SK-N-SH (cell line): ENCODE data around the gene NR1D2. TPM values are rescaled to one million over a fixed set of nuclear protein-coding genes. Genes with fewer than 3 reads are reported as not detected.

Experiments
- CTCF ChIA-PET: fragments of 300-600, 350-600 bp; formaldehyde crosslinking; extraction: SDS; loops from one replicate; lab custom pipeline; 2021; lab: Yijun Ruan, JAX
- POLR2A ChIA-PET: fragments of 350-600 bp; sonication (Branson Sonifier 250); formaldehyde crosslinking; extraction: SDS; loops from one replicate; lab custom pipeline; 2020; ENCODE audit warnings: antibody characterized with exemption, inconsistent platforms; lab: Yijun Ruan, JAX
- DNase-seq: peaks from one replicate; pipeline ENCODE4 v3.0.0; 2012
- H2AFZ ChIP-seq: fragments of 200-600 bp; sonication (generic); 2 replicates; pipeline ENCODE4 v1.8.1; 2016; ENCODE audit warnings: antibody characterized with exemption, mild to moderate bottlenecking, low read depth
- H3F3A ChIP-seq: fragments of 200-600 bp; sonication (generic); replicated peaks from 2 replicates; pipeline ENCODE3; 2016; ENCODE audit warnings: antibody characterized with exemption, mild to moderate bottlenecking; ENCODE audit not compliant: insufficient read depth
- H3K27ac ChIP-seq, 2 experiments: fragments of 200-500 bp in 1 of 2; fragments of 200-600 bp in 1 of 2; sonication (Bioruptor generic) in 1 of 2; sonication (generic), shearing (Covaris generic) in 1 of 2; 2 replicates each; pipeline versions ENCODE4 v1.5.1 to v1.6.1; 2014 to 2016; ENCODE audit warnings: low read depth in 2 of 2, inconsistent platforms in 1 of 2, low read length in 1 of 2, mild to moderate bottlenecking in 1 of 2, mixed read lengths in 1 of 2
- H3K27me3 ChIP-seq: fragments of 200-600 bp; sonication (generic), shearing (Covaris generic); 2 replicates; pipeline ENCODE4 v1.6.1; 2016; ENCODE audit warnings: mixed run types; ENCODE audit not compliant: insufficient read depth
- H3K36me3 ChIP-seq, 2 experiments: fragments of 200-500 bp in 1 of 2; fragments of 200-600 bp in 1 of 2; sonication (Bioruptor generic) in 1 of 2; sonication (generic) in 1 of 2; replicated peaks in 1 of 2; 2 replicates each; pipeline versions ENCODE3 to v1.5.1; 2014 to 2016; ENCODE audit warnings: low read length in 1 of 2, mild to moderate bottlenecking in 1 of 2; ENCODE audit not compliant: insufficient read depth in 2 of 2, control insufficient read depth in 1 of 2
- H3K4me1 ChIP-seq, 2 experiments: fragments of 200-500 bp in 1 of 2; fragments of 200-600 bp in 1 of 2; sonication (Bioruptor generic) in 1 of 2; sonication (generic), shearing (Covaris generic) in 1 of 2; 2 replicates each; pipeline versions ENCODE4 v1.5.1 to v1.6.1; 2014 to 2016; ENCODE audit warnings: low read depth in 1 of 2, low read length in 1 of 2, mixed run types in 1 of 2; ENCODE audit not compliant: insufficient read depth in 2 of 2, control insufficient read depth in 1 of 2
- H3K4me2 ChIP-seq: fragments of 200-600 bp; sonication (generic), shearing (Covaris generic); 2 replicates; pipeline ENCODE4 v1.6.1; 2017; ENCODE audit warnings: mixed run types
- H3K4me3 ChIP-seq, 2 experiments: fragments of 200-500 bp in 1 of 2; fragments of 200-600 bp in 1 of 2; sonication (Bioruptor generic) in 1 of 2; sonication (generic), shearing (Covaris generic) in 1 of 2; 2 replicates each; pipeline versions ENCODE4 v1.5.1 to v1.8.1; 2014 to 2016; ENCODE audit warnings: low read depth in 2 of 2, inconsistent platforms in 1 of 2, low read length in 1 of 2, mild to moderate bottlenecking in 1 of 2, mixed read lengths in 1 of 2, moderate library complexity in 1 of 2
- H3K79me2 ChIP-seq: fragments of 200-600 bp; sonication (generic); 2 replicates; pipeline ENCODE4 v1.8.1; 2017; ENCODE audit warnings: mild to moderate bottlenecking; ENCODE audit not compliant: insufficient read depth
- H3K9ac ChIP-seq: fragments of 200-600 bp; sonication (generic); 2 replicates; pipeline ENCODE4 v1.6.1; 2017; ENCODE audit warnings: mixed run types
- H3K9me2 ChIP-seq: fragments of 200-600 bp; sonication (generic); 2 replicates; pipeline ENCODE4 v1.6.1; 2017; ENCODE audit warnings: mixed run types
- H3K9me3 ChIP-seq: fragments of 200-600 bp; sonication (generic); 2 replicates; pipeline ENCODE4 v1.6.1; 2017; ENCODE audit warnings: mixed run types, mild to moderate bottlenecking, moderate library complexity
- H4K20me1 ChIP-seq: fragments of 200-600 bp; sonication (generic); 2 replicates; pipeline ENCODE4 v1.6.1; 2017; ENCODE audit warnings: mild to moderate bottlenecking, mixed run types; ENCODE audit not compliant: insufficient read depth
- ELF1 ChIP-seq: IDR thresholded peaks from 2 replicates; pipeline ENCODE4 v1.4.0; 2012
- EZH2phosphoT487 ChIP-seq: fragments of 200-600 bp; sonication (generic); IDR thresholded peaks from 2 replicates; pipeline ENCODE4 v1.6.1; 2017; ENCODE audit warnings: low read depth, mixed run types, mild to moderate bottlenecking, antibody characterized with exemption, moderate library complexity, borderline replicate concordance
- FOSL2 ChIP-seq: IDR thresholded peaks from 2 replicates; pipeline ENCODE4 v1.4.0; 2012; ENCODE audit warnings: low read depth, mild to moderate bottlenecking, moderate library complexity, borderline replicate concordance
- FOXJ3 ChIP-seq: sonication (generic); formaldehyde crosslinking; IDR thresholded peaks from 2 replicates; pipeline ENCODE4 v1.5.1; 2020; ENCODE audit warnings: mild to moderate bottlenecking, missing genetic modification reagents
- GABPA ChIP-seq: IDR thresholded peaks from 2 replicates; pipeline ENCODE4 v1.4.0; 2012; ENCODE audit warnings: low read depth, mild to moderate bottlenecking
- JUND ChIP-seq: IDR thresholded peaks from 2 replicates; pipeline ENCODE4 v1.4.0; 2012
- MXI1 ChIP-seq: IDR thresholded peaks from 2 replicates; pipeline ENCODE4 v1.6.1; 2012; ENCODE audit warnings: mild to moderate bottlenecking, low read depth, low read length, improper control_type of control experiment
- RFX5 ChIP-seq: IDR thresholded peaks from 2 replicates; pipeline ENCODE4 v1.6.1; 2012; ENCODE audit warnings: mild to moderate bottlenecking, improper control_type of control experiment, low read length
- SIN3A ChIP-seq: IDR thresholded peaks from 2 replicates; pipeline ENCODE4 v1.6.1; 2012; ENCODE audit warnings: low read depth, mild to moderate bottlenecking, low read length, moderate library complexity, borderline replicate concordance
- USF1 ChIP-seq: IDR thresholded peaks from 2 replicates; pipeline ENCODE4 v1.4.0; 2012; ENCODE audit warnings: low read depth, borderline replicate concordance
- WGBS: methylation state at CpG from one replicate; pipeline ENCODE4 v1.1.6; 2017; ENCODE audit warnings: low lambda C conversion rate; 5-methylcytosine and 5-hydroxymethylcytosine counted together
- polyA plus RNA-seq, 3 experiments: library from polyadenylated mRNA; depleted of rRNA; stranded (reverse); fragments of >200 nt; gene quantifications; 2 replicates each; pipeline ENCODE4 v1.2.3, GENCODE V29; 2012
- TF ChIP-seq, protein P1 (sequence below): IDR thresholded peaks from 2 replicates; pipeline ENCODE4 v1.6.1; 2012; ENCODE audit warnings: mild to moderate bottlenecking, low read depth, low read length, moderate library complexity
- TF ChIP-seq, protein P2 (sequence below): fragments of 150-350 bp; IDR thresholded peaks from 2 replicates; pipeline ENCODE4 v1.6.1; 2017; ENCODE audit warnings: antibody characterized with exemption, low read length, low read depth, borderline replicate concordance

The NR1D2 gene
- polyA plus RNA-seq, 1 of the 3 experiments (the other 2 are of a cell fraction): 12.0 TPM

DNA sequence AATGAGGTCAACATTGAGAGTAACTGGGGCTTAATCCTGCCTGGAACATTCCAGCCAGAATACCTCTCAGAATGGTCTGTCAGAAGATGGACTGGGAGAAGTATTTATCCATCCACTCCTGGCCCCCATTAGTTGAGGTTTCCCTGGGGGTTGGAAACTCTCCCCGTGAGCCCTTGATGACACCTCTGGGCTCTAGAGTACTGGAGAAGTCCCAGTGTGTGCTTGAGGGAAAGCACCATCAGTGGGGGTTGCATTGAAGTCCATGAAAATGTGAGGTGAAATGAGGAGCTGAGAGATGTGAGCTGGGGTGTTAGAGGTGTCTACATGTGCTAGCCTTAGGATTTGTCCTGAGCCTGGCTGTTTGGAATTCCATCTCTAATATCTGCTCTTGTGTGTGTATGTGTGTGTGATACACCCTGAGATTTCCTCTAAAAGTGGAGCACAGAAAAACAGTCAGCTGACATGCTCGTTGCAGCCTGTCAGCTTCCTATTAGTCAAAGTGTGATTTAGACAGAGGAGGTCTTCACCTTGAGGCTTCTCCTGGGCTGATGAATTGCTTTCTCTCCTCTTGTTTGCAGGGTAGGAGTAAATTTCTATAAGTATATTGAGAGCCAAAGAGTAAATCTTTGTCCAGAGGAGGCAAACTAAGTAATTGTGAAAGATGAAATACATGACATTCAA lies 67.6 kb downstream of the NR1D2 start:
- H2AFZ ChIP-seq: no peak overlapping the region
- no peak overlapping the region for H3K4me3 ChIP-seq
- H3K27ac ChIP-seq: no peak overlapping the region
- no peaks in the 10 kb centered on the region for H3K9me3 ChIP-seq
- no peaks in the 10 kb centered on the region for H3K27me3 ChIP-seq
- CTCF ChIA-PET: no interaction called here
- TF ChIP-seq FOSL2 (no peak), MXI1 (no peak), USF1 (no peak), RFX5 (no peak), EZH2phosphoT487 (no peak), JUND (no peak), GABPA (no peak)
- no peak for DNase-seq
- POLR2A ChIA-PET: no interaction called here
- 63% methylated on average over 2 of the region's 2 CpGs for WGBS
- H4K20me1 ChIP-seq: no peaks in the 10 kb centered on the region
- no peaks in the 10 kb centered on the region for H3F3A ChIP-seq
- H3K4me2 ChIP-seq: no peak overlapping the region
- H3K9ac ChIP-seq: no peak overlapping the region
- no peaks in the 10 kb centered on the region for H3K9me2 ChIP-seq
- H3K79me2 ChIP-seq: no peaks in the 10 kb centered on the region
- no peaks in the 10 kb centered on the region for H3K36me3 ChIP-seq
- no peaks in the 10 kb centered on the region for H3K4me1 ChIP-seq

GRCh38 chr3:24017305-24017704 lies 72.2 kb downstream of the NR1D2 start:
- H3K4me1 ChIP-seq: no peaks in the 10 kb centered on the region
- H4K20me1 ChIP-seq: no peaks in the 10 kb centered on the region
- H3K4me3 ChIP-seq: no peak overlapping the region
- CTCF ChIA-PET: no interaction called here
- no peak overlapping the region for H2AFZ ChIP-seq
- H3K36me3 ChIP-seq: no peaks in the 10 kb centered on the region
- H3F3A ChIP-seq: no peaks in the 10 kb centered on the region
- no peaks in the 10 kb centered on the region for H3K9me3 ChIP-seq
- no peak overlapping the region for H3K27ac ChIP-seq
- no peak overlapping the region for H3K4me2 ChIP-seq
- H3K9me2 ChIP-seq: no peaks in the 10 kb centered on the region
- POLR2A ChIA-PET: interaction anchor here (1.1 kb wide), 1 partner anchor 101 kb away, joined by 3 read pairs; the partner anchor contains the start of genes NKIRAS1 and RPL15
- no peak for DNase-seq
- TF ChIP-seq, protein P1, sequence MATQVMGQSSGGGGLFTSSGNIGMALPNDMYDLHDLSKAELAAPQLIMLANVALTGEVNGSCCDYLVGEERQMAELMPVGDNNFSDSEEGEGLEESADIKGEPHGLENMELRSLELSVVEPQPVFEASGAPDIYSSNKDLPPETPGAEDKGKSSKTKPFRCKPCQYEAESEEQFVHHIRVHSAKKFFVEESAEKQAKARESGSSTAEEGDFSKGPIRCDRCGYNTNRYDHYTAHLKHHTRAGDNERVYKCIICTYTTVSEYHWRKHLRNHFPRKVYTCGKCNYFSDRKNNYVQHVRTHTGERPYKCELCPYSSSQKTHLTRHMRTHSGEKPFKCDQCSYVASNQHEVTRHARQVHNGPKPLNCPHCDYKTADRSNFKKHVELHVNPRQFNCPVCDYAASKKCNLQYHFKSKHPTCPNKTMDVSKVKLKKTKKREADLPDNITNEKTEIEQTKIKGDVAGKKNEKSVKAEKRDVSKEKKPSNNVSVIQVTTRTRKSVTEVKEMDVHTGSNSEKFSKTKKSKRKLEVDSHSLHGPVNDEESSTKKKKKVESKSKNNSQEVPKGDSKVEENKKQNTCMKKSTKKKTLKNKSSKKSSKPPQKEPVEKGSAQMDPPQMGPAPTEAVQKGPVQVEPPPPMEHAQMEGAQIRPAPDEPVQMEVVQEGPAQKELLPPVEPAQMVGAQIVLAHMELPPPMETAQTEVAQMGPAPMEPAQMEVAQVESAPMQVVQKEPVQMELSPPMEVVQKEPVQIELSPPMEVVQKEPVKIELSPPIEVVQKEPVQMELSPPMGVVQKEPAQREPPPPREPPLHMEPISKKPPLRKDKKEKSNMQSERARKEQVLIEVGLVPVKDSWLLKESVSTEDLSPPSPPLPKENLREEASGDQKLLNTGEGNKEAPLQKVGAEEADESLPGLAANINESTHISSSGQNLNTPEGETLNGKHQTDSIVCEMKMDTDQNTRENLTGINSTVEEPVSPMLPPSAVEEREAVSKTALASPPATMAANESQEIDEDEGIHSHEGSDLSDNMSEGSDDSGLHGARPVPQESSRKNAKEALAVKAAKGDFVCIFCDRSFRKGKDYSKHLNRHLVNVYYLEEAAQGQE: no peak
- TF ChIP-seq, protein P2, sequence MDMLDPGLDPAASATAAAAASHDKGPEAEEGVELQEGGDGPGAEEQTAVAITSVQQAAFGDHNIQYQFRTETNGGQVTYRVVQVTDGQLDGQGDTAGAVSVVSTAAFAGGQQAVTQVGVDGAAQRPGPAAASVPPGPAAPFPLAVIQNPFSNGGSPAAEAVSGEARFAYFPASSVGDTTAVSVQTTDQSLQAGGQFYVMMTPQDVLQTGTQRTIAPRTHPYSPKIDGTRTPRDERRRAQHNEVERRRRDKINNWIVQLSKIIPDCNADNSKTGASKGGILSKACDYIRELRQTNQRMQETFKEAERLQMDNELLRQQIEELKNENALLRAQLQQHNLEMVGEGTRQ: no peak
- TF ChIP-seq FOXJ3 (CRISPR knock-in tag) (no peak), ELF1 (no peak), FOSL2 (no peak), USF1 (no peak), SIN3A (no peak), EZH2phosphoT487 (no peak)
- TF ChIP-seq, all 33 proteins: peak for 0
- Histone ChIP-seq H3K9ac (no peak overlapping the region), H3K79me2 (no peaks in the 10 kb centered on the region), H3K27me3 (no peaks in the 10 kb centered on the region)
